Dedifferentiated amniotic fluid mesenchymal stem cell (primary cell): ENCODE results near the gene LAIR2.
"Not testable (repeated sequence)": the region's sequence is repeated elsewhere in the genome, so short reads cannot be mapped to it uniquely, and the experiment has no call there.

Source experiments
- DNase-seq: peaks from one replicate; pipeline ENCODE4 v3.0.0-alpha.2; 2016; ENCODE audit errors: extremely low spot score

The LAIR2 gene

DNA sequence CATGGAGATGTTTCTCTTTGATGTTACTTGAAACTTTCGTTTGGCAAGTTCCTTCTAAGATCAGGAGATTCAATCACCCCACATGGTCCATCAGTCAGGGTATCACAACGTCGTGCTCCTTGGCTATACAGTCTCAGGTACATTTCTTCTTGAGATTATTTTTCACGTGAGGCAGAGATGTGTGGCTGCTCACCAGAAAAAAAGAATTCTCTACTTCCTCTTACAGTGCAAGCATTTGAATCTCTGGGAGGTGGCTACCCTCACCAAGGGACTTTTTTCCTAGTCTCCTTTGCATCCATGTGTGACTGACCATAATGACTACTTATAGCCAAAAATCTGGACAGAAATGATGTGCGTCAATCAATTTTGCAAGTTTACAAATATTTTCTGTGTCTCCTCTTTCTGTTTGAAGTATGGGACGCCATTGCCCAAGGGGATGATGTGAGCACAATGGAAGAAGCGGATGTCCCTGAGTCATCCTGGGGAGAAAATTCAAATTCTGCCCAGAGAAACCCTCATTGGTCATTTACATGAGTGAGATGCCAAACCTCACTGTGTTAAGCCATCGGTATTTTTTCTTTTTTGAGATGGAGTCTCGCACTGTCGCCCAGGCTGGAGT, 8.6 kb upstream of the LAIR2 start:
- DNase-seq: no peak

GRCh38 chr19:54495284-54495683, 7.3 kb upstream of the LAIR2 start:
- DNase-seq: not testable (repeated sequence)

DNA sequence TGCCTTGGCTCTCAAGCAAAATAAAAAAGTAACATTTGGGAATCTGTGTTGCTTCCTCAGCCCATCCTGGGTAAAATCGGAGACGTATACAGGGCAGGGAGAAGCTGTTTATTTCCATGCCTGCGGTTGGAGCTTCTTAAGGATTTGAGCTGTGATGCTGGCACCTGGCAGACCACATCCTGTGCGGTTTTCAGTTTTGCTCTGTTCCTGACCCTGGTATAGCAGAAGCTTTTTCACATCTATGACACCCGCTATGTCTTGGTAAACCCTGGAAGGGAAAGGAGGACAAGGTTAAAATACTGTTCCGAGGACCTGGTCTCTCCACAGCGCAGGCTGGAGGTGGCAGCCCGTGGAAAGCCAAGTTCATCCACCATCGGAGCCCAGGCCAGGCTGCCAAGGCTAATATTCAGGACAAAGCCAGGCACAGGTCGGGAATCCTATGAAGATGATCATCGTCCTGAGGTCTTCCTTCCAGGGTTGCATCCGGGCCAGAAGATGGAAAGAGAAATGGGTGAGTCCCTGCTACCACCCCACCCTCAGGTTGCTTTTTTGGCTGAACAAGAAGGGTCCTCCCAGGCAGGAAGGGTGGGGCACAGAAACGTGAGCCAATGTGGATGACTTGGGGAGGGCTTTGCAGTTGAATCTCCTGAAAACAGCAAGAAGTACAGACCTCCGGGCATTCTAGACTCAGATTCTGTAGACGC, 4.7 kb upstream of the LAIR2 start:
- DNase-seq: not testable (repeated sequence)

GRCh38 chr19:54498451-54498772, 4.2 kb upstream of the LAIR2 start:
- DNase-seq: not testable (repeated sequence)

- not testable (repeated sequence) for DNase-seq
Observed at GRCh38 chr19:54505542-54505941, 2.9 kb downstream of the LAIR2 start.

- DNase-seq: no peak
Observed at GRCh38 chr19:54506079-54506478, 3.4 kb downstream of the LAIR2 start.

- DNase-seq: not testable (repeated sequence)
Observed at GRCh38 chr19:54507038-54507717, 4.5 kb downstream of the LAIR2 start.

- DNase-seq: no peak
Observed at GRCh38 chr19:54507824-54508223, 5.2 kb downstream of the LAIR2 start.

- DNase-seq: not testable (repeated sequence)
Observed at GRCh38 chr19:54508487-54508886, 5.9 kb downstream of the LAIR2 start.

DNA sequence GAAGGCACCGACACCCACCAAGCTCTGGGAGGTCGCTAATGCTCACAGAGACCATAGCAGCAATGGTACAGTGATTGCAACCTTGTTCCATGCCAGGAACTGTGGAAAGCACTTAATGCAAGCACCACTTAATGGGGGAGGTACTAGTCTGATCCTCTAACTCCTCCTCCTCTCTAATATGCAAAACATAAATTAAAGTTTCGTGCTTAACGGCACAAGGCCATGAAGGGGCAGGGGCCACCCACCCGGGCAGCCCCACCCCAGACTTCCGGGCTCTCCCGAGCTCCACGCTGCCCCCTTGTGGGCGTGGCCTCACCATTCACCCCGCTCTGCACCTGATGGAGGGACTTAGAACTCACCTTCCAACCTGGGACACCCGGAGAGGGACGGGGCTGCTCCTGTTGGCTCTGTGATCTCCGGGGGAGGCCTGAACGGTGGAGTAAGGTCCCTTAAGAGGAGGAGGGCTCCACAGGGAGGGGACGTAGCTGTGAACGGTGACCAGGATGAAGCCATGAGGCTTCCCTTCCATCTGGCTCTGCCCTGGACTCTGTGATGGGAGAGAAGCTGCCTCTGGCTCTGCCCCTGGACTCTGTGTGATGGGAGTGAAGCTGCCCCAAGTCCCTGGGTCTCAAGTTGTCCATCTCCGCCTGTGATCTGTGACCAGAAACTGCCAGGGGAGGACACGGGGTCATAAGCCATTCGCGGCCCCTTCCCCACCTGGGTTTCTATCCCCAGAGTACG, 6.7 kb downstream of the LAIR2 start:
- DNase-seq: not testable (repeated sequence)

DNA sequence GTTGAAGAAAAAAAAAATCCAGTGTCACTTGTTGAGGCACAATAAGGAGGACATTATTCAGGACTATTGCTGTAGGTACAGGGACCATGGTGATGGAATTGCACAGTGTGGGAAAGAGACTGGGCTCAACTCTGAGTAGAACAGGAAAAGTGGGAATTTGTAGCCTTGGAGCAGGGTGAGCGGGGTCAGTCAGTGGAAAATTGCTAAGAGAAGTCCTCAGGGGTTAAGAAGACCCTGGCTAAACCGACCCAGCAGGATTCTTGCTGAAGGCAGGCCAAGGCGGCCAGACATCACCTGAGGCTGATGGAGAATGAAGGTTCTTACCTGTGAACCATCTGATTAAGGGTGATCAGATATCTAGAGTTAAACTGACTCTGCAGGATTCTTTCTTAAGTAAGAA, 12.5 kb downstream of the LAIR2 start:
- no peak for DNase-seq

GRCh38 chr19:54517483-54517882, 14.9 kb downstream of the LAIR2 start:
- DNase-seq: no peak

GRCh38 chr19:54518844-54519243, 16.2 kb downstream of the LAIR2 start:
- no peak for DNase-seq

- DNase-seq: no peak
Observed at GRCh38 chr19:54521022-54521859, 18.6 kb downstream of the LAIR2 start.

- DNase-seq: no peak
Observed at GRCh38 chr19:54521860-54522513, 19.4 kb downstream of the LAIR2 start.

DNA sequence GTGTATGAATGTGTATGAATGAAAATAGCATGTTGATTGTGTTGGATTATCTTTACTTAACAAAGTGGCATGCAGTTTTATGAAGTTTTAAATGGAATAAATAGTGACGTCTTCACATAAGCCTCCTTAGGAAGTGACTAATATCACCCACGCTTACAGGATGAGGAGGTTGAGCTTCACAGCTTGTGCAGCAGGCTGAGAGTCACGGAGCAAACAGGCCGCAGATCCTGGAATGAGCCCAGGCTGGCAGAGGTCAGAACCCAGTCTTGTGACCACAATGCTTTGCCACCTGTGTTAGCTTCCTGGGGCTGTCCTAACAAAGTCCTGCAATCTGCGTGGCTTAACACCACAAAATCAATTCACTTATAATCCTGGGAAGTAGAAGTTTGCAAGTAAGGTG, 20.8 kb downstream of the LAIR2 start:
- no peak for DNase-seq

DNA sequence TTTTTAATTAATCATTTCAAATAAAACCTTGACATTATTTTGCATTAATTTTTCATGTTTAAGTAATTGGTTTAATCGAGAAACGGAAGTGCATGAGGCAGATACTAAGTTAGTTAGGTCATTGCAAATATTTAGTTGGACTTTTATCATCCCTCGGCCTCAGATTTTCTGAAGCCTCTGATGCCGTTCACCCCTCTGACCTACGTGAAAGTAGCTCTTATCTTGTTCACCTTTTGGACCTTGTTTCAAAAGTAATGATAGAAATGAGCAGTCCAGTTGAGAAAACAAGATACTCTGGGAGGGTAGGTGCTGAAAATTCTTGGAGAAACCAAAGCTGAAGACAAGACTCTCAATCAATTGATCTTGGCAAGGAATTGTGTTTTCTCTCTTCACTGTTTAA, 23.0 kb downstream of the LAIR2 start:
- no peak for DNase-seq

- no peak for DNase-seq
Observed at GRCh38 chr19:54526972-54527371, 24.3 kb downstream of the LAIR2 start.

- DNase-seq: no peak
Observed at GRCh38 chr19:54530866-54531265, 28.2 kb downstream of the LAIR2 start.

DNA sequence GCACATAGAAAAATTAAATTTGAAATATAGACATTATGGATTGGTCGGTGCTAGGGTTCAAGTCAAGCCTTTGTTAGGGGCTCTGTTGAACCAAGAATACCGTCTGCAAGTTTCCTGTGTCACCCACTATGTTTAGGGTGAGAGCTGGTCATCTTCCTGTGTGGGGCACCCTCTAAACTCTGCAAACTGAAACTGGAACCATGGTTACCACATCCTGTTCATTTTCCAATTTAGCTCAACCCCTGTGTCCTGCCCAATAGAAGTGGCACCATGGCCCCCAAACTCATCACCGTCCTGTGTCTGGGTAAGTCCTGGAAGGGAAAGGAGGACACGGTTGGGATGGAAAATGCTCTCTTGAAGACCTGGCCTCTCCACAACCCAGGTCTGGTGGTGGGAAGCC, 29.9 kb downstream of the LAIR2 start:
- no peak for DNase-seq

DNA sequence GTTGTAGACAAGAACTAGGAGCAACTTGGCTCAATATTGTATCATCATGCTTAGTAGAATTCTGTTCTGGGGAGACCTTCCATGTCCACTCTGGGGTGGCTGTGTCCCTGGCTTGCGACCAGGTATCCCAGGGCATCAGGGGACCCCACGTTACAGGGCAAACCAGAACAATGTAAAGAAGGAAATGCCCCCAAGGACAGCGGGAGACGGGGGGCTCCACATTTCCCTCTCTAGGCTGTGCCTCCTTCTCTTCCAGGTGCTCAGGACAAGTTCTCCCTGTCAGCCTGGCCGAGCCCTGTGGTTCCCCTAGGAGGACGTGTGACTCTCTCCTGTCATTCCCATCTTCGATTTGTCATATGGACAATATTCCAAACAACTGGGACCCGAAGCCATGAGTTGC, 30.8 kb downstream of the LAIR2 start:
- no peak for DNase-seq
